IPS-15b (cell line): ENCODE results near the gene THNSL1.

Source experiments
- H3K27me3 ChIP-seq: one replicate; pipeline ENCODE4 v1.6.1; 2013; ENCODE audit warnings: low read length; ENCODE audit not compliant: control insufficient read depth, insufficient read depth
- H3K36me3 ChIP-seq: one replicate; pipeline ENCODE4 v1.6.1; 2013; ENCODE audit warnings: low read length; ENCODE audit not compliant: control insufficient read depth, insufficient read depth
- H3K4me1 ChIP-seq: one replicate; pipeline ENCODE4 v1.6.1; 2013; ENCODE audit warnings: mild to moderate bottlenecking, low read length; ENCODE audit not compliant: control insufficient read depth, insufficient read depth
- H3K4me3 ChIP-seq: one replicate; pipeline ENCODE4 v1.5.1; 2013; ENCODE audit warnings: low read depth, low read length
- H3K9ac ChIP-seq: one replicate; pipeline ENCODE4 v1.6.1; 2013; ENCODE audit warnings: low read depth, mild to moderate bottlenecking, low read length
- H3K9me3 ChIP-seq: one replicate; pipeline ENCODE4 v1.6.1; 2013; ENCODE audit warnings: mild to moderate bottlenecking, low read length; ENCODE audit not compliant: control insufficient read depth, insufficient read depth

The THNSL1 gene

DNA sequence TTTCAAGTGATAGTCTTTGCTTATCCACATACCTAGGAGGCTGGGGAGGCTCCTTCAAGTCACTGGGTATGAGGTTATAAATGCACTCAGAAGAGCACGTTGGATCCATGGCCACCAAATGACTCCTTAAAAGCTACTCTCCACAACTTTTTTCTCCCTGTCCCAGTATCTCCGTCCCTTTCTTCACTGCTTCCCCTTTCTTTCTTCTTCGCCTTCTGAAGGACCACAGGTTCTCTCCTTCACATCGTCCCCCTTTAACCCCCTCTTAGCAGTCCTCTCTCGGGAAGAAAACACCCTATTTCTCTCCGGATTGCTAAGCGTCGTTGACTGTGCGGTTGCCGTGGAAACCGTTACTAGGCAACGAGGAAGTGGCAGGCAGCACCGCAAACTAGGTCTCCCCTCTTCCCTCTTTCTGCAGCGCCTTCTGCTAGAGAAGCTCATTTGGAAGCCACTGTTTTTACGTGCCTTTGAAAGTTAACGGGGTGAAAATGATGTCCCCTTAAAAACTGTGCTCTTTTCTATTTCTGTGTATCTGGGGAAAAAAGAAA lies 510 bp upstream of the THNSL1 start, which contains the start of gene ENKUR:
Gene ENKUR, minus strand, starts transcription at position 331 of the 548 bp plus-strand sequence. Its CDS starts 222 bp downstream, at position 109.
- Histone ChIP-seq H3K9ac (peak within 1 kb of the TSS; percentile 82), H3K27me3 (no peaks in the 10 kb centered on the region), H3K4me1 (no peaks in the 10 kb centered on the region), H3K4me3 (peak within 1 kb of the TSS; percentile 84), H3K9me3 (no peaks in the 10 kb centered on the region), H3K36me3 (no peaks in the 10 kb centered on the region)

DNA sequence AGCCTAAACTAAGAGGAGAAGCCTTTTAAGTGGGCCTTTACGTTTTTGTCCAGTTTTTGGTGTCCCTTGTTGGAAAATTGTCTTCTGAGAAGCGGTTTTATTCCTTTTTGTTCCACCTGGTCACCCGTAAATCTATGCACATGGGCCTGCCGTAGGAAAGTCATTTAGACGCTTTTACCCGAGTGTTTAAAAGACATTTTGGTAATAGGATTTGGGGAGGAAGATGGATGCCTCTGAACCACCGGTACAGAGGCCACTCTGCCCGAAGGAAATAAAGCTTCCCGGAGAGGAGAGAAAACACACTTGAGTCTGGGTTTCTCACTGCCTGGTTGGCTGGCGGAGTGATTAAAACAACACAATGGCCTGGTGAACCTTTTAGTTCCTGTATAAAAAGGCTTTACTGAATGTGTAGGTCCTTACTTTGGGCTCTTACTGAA lies 760 bp downstream of the THNSL1 start:
- Histone ChIP-seq H3K36me3 (no peaks in the 10 kb centered on the region), H3K4me3 (peak overlapping the region; percentile 84), H3K9ac (peak overlapping the region; percentile 6), H3K27me3 (no peaks in the 10 kb centered on the region), H3K4me1 (no peaks in the 10 kb centered on the region), H3K9me3 (no peaks in the 10 kb centered on the region)

DNA sequence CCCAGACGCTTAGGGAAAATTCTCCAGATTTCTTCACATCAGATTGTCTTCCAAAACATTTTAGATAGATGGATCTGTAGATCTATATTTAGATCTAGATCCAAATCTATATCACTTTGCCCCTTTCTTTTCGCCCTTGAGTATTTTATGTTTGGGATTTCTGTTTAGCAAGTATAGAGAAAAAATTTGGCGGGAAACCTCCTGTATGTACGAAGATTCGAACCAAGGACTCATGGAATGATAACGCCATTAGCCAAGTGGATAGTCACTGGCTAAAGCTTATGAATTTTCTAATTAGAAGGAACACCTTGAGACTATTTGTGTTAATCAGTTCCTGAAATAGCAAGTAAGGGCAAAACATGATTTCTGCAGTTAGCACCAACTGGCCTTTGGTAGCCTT lies 1.2 kb downstream of the THNSL1 start:
- Histone ChIP-seq H3K9ac (no peak overlapping the region), H3K4me3 (no peak overlapping the region)

DNA sequence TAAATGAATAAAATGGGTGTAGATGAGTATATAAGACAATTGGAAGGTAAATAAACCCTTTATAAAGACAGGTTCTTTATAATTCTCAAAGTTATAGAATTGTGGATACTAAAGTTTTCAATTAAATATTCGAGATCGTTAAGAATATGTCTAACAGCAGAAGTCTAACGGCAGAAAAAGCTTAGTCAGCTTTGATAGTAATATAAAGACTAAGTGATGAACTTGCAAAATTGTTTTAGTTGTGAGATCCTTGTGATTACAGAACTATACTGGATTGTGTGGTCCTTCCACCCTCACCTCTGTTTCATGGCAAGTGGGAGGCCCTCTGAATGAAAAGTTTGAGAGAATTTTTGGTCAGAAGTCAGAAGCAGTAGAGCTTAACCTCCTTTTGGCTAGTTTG lies 2.3 kb downstream of the THNSL1 start:
- Histone ChIP-seq H3K36me3 (no peaks in the 10 kb centered on the region), H3K9me3 (no peaks in the 10 kb centered on the region), H3K4me1 (no peaks in the 10 kb centered on the region), H3K4me3 (no peak overlapping the region), H3K9ac (no peak overlapping the region), H3K27me3 (no peaks in the 10 kb centered on the region)

More for the DNA sequence above, 1.2 kb downstream of the THNSL1 start:
- H3K4me1 ChIP-seq, result no peaks in the 10 kb centered on the region
- no peaks in the 10 kb centered on the region for H3K27me3 ChIP-seq
- H3K9me3 ChIP-seq, result no peaks in the 10 kb centered on the region
- H3K36me3 ChIP-seq, result no peaks in the 10 kb centered on the region

DNA sequence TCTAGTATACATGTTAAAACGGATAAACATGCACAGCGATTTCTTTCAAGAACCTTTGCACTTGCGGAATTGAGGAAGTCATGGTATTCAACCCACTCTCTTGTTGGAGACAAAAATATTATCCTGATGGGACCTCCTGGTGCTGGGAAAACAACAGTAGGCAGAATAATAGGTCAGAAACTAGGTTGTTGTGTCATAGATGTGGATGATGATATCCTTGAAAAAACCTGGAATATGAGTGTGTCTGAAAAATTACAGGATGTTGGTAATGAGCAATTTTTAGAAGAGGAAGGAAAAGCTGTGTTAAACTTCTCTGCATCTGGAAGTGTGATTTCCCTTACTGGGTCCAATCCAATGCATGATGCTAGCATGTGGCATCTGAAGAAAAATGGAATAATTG lies 6.9 kb downstream of the THNSL1 start:
- Histone ChIP-seq H3K27me3 (no peaks in the 10 kb centered on the region), H3K9ac (no peak overlapping the region), H3K4me1 (no peaks in the 10 kb centered on the region), H3K36me3 (no peaks in the 10 kb centered on the region), H3K9me3 (no peaks in the 10 kb centered on the region), H3K4me3 (no peak overlapping the region)

DNA sequence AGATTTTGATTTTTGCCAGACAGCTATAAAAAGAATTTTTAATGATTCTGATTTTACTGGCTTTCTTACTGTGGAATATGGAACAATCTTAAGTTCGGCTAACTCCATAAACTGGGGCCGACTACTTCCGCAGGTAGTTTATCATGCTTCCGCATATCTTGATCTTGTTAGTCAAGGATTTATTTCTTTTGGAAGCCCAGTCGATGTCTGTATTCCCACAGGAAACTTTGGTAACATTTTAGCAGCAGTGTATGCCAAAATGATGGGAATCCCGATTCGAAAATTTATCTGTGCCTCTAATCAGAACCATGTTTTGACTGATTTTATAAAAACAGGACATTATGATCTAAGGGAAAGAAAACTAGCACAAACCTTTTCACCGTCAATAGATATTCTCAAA lies 8.1 kb downstream of the THNSL1 start:
- H3K9me3 ChIP-seq, result no peaks in the 10 kb centered on the region
- no peak overlapping the region for H3K9ac ChIP-seq
- H3K4me1 ChIP-seq, result no peaks in the 10 kb centered on the region
- H3K36me3 ChIP-seq, result no peaks in the 10 kb centered on the region
- no peak overlapping the region for H3K4me3 ChIP-seq
- H3K27me3 ChIP-seq, result no peaks in the 10 kb centered on the region

DNA sequence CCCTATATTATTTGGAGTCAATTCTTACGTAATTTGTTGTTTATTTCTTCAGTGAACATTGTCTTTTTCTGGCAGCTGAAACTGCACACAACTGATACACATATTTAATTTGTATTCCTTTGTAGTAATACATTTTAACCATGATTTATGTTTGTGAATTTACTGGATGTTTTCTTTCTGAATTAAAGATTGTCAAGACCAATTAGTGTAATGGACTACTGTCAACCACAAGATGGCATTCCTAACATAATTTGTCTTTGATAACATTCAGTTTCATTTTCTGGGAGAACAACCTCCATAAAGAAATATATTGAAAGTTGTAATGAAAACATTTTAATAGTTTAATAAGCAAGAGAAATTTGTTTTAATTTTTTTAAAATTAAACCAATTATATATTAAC lies 10.1 kb downstream of the THNSL1 start:
- Histone ChIP-seq H3K9ac (no peak overlapping the region), H3K27me3 (no peaks in the 10 kb centered on the region), H3K9me3 (no peaks in the 10 kb centered on the region), H3K36me3 (no peaks in the 10 kb centered on the region), H3K4me1 (no peaks in the 10 kb centered on the region), H3K4me3 (no peak overlapping the region)

DNA sequence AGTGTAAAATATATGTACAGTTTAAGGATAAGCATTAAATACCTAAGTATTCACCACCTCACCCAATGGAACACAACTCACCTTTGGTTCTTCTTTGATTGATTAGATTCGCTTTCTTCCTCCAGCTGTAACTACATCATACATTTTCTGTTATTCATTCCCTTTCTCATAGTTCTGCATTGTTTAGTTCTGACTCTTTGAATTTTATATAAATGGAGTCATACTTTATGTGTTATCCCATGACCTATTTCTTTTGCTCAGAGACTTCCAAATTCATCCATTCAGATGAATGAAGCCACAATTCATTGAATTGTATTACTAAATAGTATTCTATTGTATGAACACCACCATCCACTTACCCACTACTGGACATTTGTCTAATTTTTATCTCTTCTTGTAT lies 12.3 kb downstream of the THNSL1 start:
- no peaks in the 10 kb centered on the region for H3K9me3 ChIP-seq
- H3K4me3 ChIP-seq, result no peak overlapping the region
- H3K4me1 ChIP-seq, result no peaks in the 10 kb centered on the region
- no peaks in the 10 kb centered on the region for H3K27me3 ChIP-seq
- H3K36me3 ChIP-seq, result no peaks in the 10 kb centered on the region
- H3K9ac ChIP-seq, result no peak overlapping the region

DNA sequence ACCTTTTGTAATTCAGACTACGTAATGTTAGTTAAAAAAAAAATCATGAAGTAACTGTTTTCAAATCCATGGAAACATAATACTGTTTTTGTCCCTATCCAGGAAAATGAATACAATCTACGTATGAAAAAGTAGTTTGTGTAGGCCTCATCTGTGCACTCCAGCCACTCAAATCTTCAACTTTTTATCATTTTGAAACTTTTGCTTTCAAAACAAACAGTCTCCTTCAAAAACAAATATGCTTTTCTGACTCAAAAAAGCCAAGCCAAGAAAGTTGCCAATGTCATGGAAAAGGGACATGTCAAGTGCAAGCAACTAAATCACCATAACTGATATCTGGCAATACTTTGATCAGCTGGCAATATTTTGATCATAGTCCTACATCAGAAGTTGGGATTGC lies 13.1 kb downstream of the THNSL1 start:
- H3K9ac ChIP-seq, result no peak overlapping the region
- no peaks in the 10 kb centered on the region for H3K36me3 ChIP-seq
- no peaks in the 10 kb centered on the region for H3K9me3 ChIP-seq
- H3K4me1 ChIP-seq, result no peaks in the 10 kb centered on the region
- no peak overlapping the region for H3K4me3 ChIP-seq
- H3K27me3 ChIP-seq, result no peaks in the 10 kb centered on the region

DNA sequence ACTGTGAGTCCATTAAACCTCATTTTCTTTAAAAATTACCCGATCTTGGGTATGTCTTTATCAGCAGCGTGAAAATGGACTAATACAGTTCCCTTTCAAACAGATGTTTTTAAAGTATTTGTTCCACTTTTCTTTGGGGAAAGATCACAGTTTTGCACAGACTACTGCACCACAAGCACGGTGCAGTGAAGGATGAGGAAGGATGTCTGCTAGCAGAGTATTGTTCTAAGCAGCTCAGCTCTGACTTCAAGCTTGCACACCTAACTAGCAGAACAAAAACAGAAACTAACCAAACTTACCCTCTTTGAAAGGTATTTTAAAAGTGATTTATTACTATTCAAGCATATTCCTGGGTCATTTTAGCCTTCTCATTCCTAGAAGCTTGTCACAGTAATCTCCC lies 20.0 kb downstream of the THNSL1 start:
- H3K4me1 ChIP-seq, result no peaks in the 10 kb centered on the region
- H3K27me3 ChIP-seq, result no peaks in the 10 kb centered on the region
- no peaks in the 10 kb centered on the region for H3K36me3 ChIP-seq
- no peak overlapping the region for H3K9ac ChIP-seq
- no peaks in the 10 kb centered on the region for H3K9me3 ChIP-seq
- no peak overlapping the region for H3K4me3 ChIP-seq

DNA sequence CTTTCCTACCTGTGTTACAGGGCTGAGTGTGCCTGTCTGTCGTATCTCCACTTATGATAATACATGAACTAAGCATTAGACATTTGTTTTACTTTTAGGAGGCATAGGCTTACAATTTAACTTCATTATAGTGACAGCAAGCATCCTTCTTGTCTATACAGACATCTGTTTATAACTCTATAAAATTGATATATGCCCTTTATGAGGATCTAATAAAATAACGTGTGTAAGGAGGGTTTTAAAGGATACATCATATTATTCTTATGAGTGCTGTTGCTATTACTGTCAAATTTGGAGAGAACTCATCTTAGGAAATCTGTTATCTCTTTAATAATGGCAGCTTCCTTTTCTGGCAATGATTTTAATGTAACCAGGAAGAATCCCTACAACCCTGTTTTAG lies 21.9 kb downstream of the THNSL1 start:
- no peaks in the 10 kb centered on the region for H3K27me3 ChIP-seq
- H3K9me3 ChIP-seq, result no peaks in the 10 kb centered on the region
- H3K4me1 ChIP-seq, result no peaks in the 10 kb centered on the region
- no peaks in the 10 kb centered on the region for H3K36me3 ChIP-seq
- no peak overlapping the region for H3K9ac ChIP-seq
- no peak overlapping the region for H3K4me3 ChIP-seq

DNA sequence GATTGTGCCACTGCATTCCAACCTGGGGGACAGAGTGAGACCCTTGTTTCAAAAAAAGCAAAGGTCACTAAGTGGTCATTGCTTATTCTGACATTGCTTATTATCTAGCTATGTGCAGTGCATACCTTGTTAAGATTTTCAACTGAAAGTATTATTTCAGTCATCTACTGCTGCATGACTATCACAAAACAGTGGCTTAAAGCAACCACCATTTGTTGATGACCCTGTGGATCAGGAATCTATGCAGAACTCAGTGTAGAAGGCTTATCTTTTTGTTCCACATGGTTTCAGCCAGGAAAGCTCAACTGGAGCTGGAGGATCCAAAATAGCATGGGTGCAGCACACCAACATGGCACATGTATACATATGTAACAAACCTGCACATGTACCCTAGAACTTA lies 23.1 kb downstream of the THNSL1 start:
- Histone ChIP-seq H3K4me3 (no peak overlapping the region), H3K27me3 (no peaks in the 10 kb centered on the region), H3K9me3 (no peaks in the 10 kb centered on the region), H3K36me3 (no peaks in the 10 kb centered on the region), H3K4me1 (no peaks in the 10 kb centered on the region), H3K9ac (no peak overlapping the region)
